ENCODE data around the gene RPUSD2. TPM values are rescaled to one million over a fixed set of nuclear protein-coding genes. Genes with fewer than 3 reads are reported as not detected.
"Not testable (repeated sequence)": the region's sequence is repeated elsewhere in the genome, so short reads cannot be mapped to it uniquely, and the experiment has no call there.

RPUSD2 gene
- total RNA-seq, 1 donor from 2014 or later: 18.6 TPM

GRCh38 chr15:40581796-40582195, 12.7 kb downstream of the RPUSD2 start:
- DNase-seq (ENCODE audit: low spot score); H3K27ac Mint-ChIP-seq; H3K27me3 Mint-ChIP-seq (ENCODE audit: low read depth); H3K9me3 Mint-ChIP-seq; H3K4me3 Mint-ChIP-seq (ENCODE audit: low read depth); H3K36me3 Mint-ChIP-seq (ENCODE audit: low read depth); intact Hi-C loops (cut with micrococcal nuclease); H3K4me1 Mint-ChIP-seq (ENCODE audit: low read depth): not testable (repeated sequence)

- H3K27ac Mint-ChIP-seq: no peak overlapping the region
- H3K4me3 Mint-ChIP-seq (ENCODE audit: low read depth): no peak overlapping the region
- peaks cover 8% of the 10 kb centered on the region for H3K9me3 Mint-ChIP-seq
- H3K4me1 Mint-ChIP-seq (ENCODE audit: low read depth): peaks cover 4% of the 10 kb centered on the region
- intact Hi-C loops (cut with micrococcal nuclease): no loop called here
- no peaks in the 10 kb centered on the region for H3K36me3 Mint-ChIP-seq (ENCODE audit: low read depth)
- H3K27me3 Mint-ChIP-seq (ENCODE audit: low read depth): peaks cover 2% of the 10 kb centered on the region
- no peak for DNase-seq (ENCODE audit: low spot score)
Observed at GRCh38 chr15:40582726-40583246, 13.7 kb downstream of the RPUSD2 start.

GRCh38 chr15:40584191-40584590, 15.1 kb downstream of the RPUSD2 start:
- Mint-ChIP-seq H3K4me3 (ENCODE audit: low read depth) (no peak overlapping the region), H3K27me3 (ENCODE audit: low read depth) (peaks cover 2% of the 10 kb centered on the region), H3K9me3 (peaks cover 8% of the 10 kb centered on the region), H3K27ac (no peak overlapping the region), H3K36me3 (ENCODE audit: low read depth) (no peaks in the 10 kb centered on the region), H3K4me1 (ENCODE audit: low read depth) (peaks cover 4% of the 10 kb centered on the region)
- no peak for DNase-seq (ENCODE audit: low spot score)
- intact Hi-C loops (cut with micrococcal nuclease): no loop called here

- H3K4me3 Mint-ChIP-seq (ENCODE audit: low read depth): peak overlapping the region; percentile 81
- H3K27ac Mint-ChIP-seq: no peak overlapping the region
- H3K27me3 Mint-ChIP-seq (ENCODE audit: low read depth): peaks cover 2% of the 10 kb centered on the region
- intact Hi-C loops (cut with micrococcal nuclease): loop anchor here (5.0 to 10.0 kb wide), 3 partner anchors 104 to 302 kb away; partner anchors contain the start of genes C15orf62, GCHFR, RAD51 and VPS18
- H3K36me3 Mint-ChIP-seq (ENCODE audit: low read depth): no peaks in the 10 kb centered on the region
- no peaks in the 10 kb centered on the region for H3K9me3 Mint-ChIP-seq
- H3K4me1 Mint-ChIP-seq (ENCODE audit: low read depth): peaks cover 22% of the 10 kb centered on the region
- no peak for DNase-seq (ENCODE audit: low spot score)
Observed at GRCh38 chr15:40590667-40591050, 21.6 kb downstream of the RPUSD2 start.

- Mint-ChIP-seq H3K36me3 (ENCODE audit: low read depth) (no peaks in the 10 kb centered on the region), H3K4me1 (ENCODE audit: low read depth) (peaks cover 24% of the 10 kb centered on the region), H3K4me3 (ENCODE audit: low read depth) (no peak overlapping the region), H3K27me3 (ENCODE audit: low read depth) (peaks cover 2% of the 10 kb centered on the region), H3K27ac (no peak overlapping the region), H3K9me3 (no peaks in the 10 kb centered on the region)
- DNase-seq (ENCODE audit: low spot score): no peak
- intact Hi-C loops (cut with micrococcal nuclease): loop anchor here (5.0 to 10.0 kb wide), 3 partner anchors 103 to 301 kb away; partner anchors contain the start of genes C15orf62, GCHFR, RAD51 and VPS18
Observed at GRCh38 chr15:40591389-40591788, 22.3 kb downstream of the RPUSD2 start.

- no peaks in the 10 kb centered on the region for H3K36me3 Mint-ChIP-seq (ENCODE audit: low read depth)
- H3K27me3 Mint-ChIP-seq (ENCODE audit: low read depth): no peaks in the 10 kb centered on the region
- peaks cover 24% of the 10 kb centered on the region for H3K4me1 Mint-ChIP-seq (ENCODE audit: low read depth)
- intact Hi-C loops (cut with micrococcal nuclease): loop anchor here (5.0 to 10.0 kb wide), 3 partner anchors 102 to 299 kb away; partner anchors contain the start of genes C15orf62, GCHFR, RAD51 and VPS18
- DNase-seq (ENCODE audit: low spot score): no peak
- H3K4me3 Mint-ChIP-seq (ENCODE audit: low read depth): no peak overlapping the region
- no peaks in the 10 kb centered on the region for H3K9me3 Mint-ChIP-seq
- no peak overlapping the region for H3K27ac Mint-ChIP-seq
Observed at GRCh38 chr15:40593165-40593564, 24.1 kb downstream of the RPUSD2 start.

GRCh38 chr15:40593588-40594428, 24.7 kb downstream of the RPUSD2 start, which contains the start of gene KNL1:
Gene KNL1, plus strand, starts transcription at chr15:40594249. Its CDS starts 8,683 bp downstream, at chr15:40602932.
- Mint-ChIP-seq H3K4me1 (ENCODE audit: low read depth) (peaks cover 24% of the 10 kb centered on the region), H3K27me3 (ENCODE audit: low read depth) (no peaks in the 10 kb centered on the region), H3K9me3 (no peaks in the 10 kb centered on the region), H3K36me3 (ENCODE audit: low read depth) (no peaks in the 10 kb centered on the region), H3K4me3 (ENCODE audit: low read depth) (peak within 1 kb of the TSS; percentile 93), H3K27ac (peak within 1 kb of the TSS; percentile 99)
- DNase-seq (ENCODE audit: low spot score): peak; percentile 90
- intact Hi-C loops (cut with micrococcal nuclease): loop anchor here (1.0 to 10.0 kb wide), 4 partner anchors 25 to 298 kb away; partner anchors contain the start of genes C15orf62, GCHFR, RAD51 and RPUSD2

GRCh38 chr15:40594429-40594836, 25.3 kb downstream of the RPUSD2 start:
- intact Hi-C loops (cut with micrococcal nuclease): loop anchor here (1.0 to 10.0 kb wide), 4 partner anchors 25 to 298 kb away; partner anchors contain the start of genes C15orf62, GCHFR, RAD51 and RPUSD2
- Mint-ChIP-seq H3K9me3 (no peaks in the 10 kb centered on the region), H3K4me1 (ENCODE audit: low read depth) (peaks cover 24% of the 10 kb centered on the region), H3K27me3 (ENCODE audit: low read depth) (no peaks in the 10 kb centered on the region), H3K36me3 (ENCODE audit: low read depth) (no peaks in the 10 kb centered on the region), H3K4me3 (ENCODE audit: low read depth) (peak overlapping the region; percentile 93), H3K27ac (peak overlapping the region; percentile 99)
- no peak for DNase-seq (ENCODE audit: low spot score)

- H3K9me3 Mint-ChIP-seq: no peaks in the 10 kb centered on the region
- peaks cover 19% of the 10 kb centered on the region for H3K4me1 Mint-ChIP-seq (ENCODE audit: low read depth)
- peaks cover 1% of the 10 kb centered on the region for H3K36me3 Mint-ChIP-seq (ENCODE audit: low read depth)
- H3K27me3 Mint-ChIP-seq (ENCODE audit: low read depth): no peaks in the 10 kb centered on the region
- intact Hi-C loops (cut with micrococcal nuclease): loop anchor here (10.0 kb wide), 2 partner anchors 100 to 170 kb away; partner anchors contain the start of genes C15orf62, GCHFR and RAD51
- DNase-seq (ENCODE audit: low spot score): no peak
- H3K4me3 Mint-ChIP-seq (ENCODE audit: low read depth): peak overlapping the region; percentile 93
- H3K27ac Mint-ChIP-seq: peak overlapping the region; percentile 99
Observed at GRCh38 chr15:40595219-40595618, 26.1 kb downstream of the RPUSD2 start.

GRCh38 chr15:40595773-40596172, 26.7 kb downstream of the RPUSD2 start:
- H3K9me3 Mint-ChIP-seq: no peaks in the 10 kb centered on the region
- H3K27ac Mint-ChIP-seq: no peak overlapping the region
- no peak for DNase-seq (ENCODE audit: low spot score)
- H3K4me1 Mint-ChIP-seq (ENCODE audit: low read depth): peaks cover 19% of the 10 kb centered on the region
- H3K36me3 Mint-ChIP-seq (ENCODE audit: low read depth): peaks cover 6% of the 10 kb centered on the region
- intact Hi-C loops (cut with micrococcal nuclease): loop anchor here (10.0 kb wide), 2 partner anchors 99 to 169 kb away; partner anchors contain the start of genes C15orf62, GCHFR and RAD51
- peak overlapping the region; percentile 33 for H3K4me3 Mint-ChIP-seq (ENCODE audit: low read depth)
- H3K27me3 Mint-ChIP-seq (ENCODE audit: low read depth): no peaks in the 10 kb centered on the region

- Mint-ChIP-seq H3K27me3 (ENCODE audit: low read depth) (no peaks in the 10 kb centered on the region), H3K4me1 (ENCODE audit: low read depth) (peaks cover 19% of the 10 kb centered on the region), H3K4me3 (ENCODE audit: low read depth) (no peak overlapping the region), H3K27ac (no peak overlapping the region), H3K36me3 (ENCODE audit: low read depth) (peaks cover 6% of the 10 kb centered on the region), H3K9me3 (no peaks in the 10 kb centered on the region)
- DNase-seq (ENCODE audit: low spot score): no peak
- intact Hi-C loops (cut with micrococcal nuclease): loop anchor here (10.0 kb wide), 2 partner anchors 98 to 168 kb away; partner anchors contain the start of genes C15orf62, GCHFR and RAD51
Observed at GRCh38 chr15:40597024-40597423, 27.9 kb downstream of the RPUSD2 start.

- H3K27ac Mint-ChIP-seq: no peak overlapping the region
- H3K4me1 Mint-ChIP-seq (ENCODE audit: low read depth): peaks cover 15% of the 10 kb centered on the region
- H3K9me3 Mint-ChIP-seq: no peaks in the 10 kb centered on the region
- no peak overlapping the region for H3K4me3 Mint-ChIP-seq (ENCODE audit: low read depth)
- peaks cover 8% of the 10 kb centered on the region for H3K36me3 Mint-ChIP-seq (ENCODE audit: low read depth)
- no peak for DNase-seq (ENCODE audit: low spot score)
- intact Hi-C loops (cut with micrococcal nuclease): loop anchor here (10.0 kb wide), 2 partner anchors 97 to 167 kb away; partner anchors contain the start of genes C15orf62, GCHFR and RAD51
- no peaks in the 10 kb centered on the region for H3K27me3 Mint-ChIP-seq (ENCODE audit: low read depth)
Observed at GRCh38 chr15:40598126-40598525, 29.0 kb downstream of the RPUSD2 start.
